Measurements from ENCODE around the gene CSNK1D.

The CSNK1D gene

DNA sequence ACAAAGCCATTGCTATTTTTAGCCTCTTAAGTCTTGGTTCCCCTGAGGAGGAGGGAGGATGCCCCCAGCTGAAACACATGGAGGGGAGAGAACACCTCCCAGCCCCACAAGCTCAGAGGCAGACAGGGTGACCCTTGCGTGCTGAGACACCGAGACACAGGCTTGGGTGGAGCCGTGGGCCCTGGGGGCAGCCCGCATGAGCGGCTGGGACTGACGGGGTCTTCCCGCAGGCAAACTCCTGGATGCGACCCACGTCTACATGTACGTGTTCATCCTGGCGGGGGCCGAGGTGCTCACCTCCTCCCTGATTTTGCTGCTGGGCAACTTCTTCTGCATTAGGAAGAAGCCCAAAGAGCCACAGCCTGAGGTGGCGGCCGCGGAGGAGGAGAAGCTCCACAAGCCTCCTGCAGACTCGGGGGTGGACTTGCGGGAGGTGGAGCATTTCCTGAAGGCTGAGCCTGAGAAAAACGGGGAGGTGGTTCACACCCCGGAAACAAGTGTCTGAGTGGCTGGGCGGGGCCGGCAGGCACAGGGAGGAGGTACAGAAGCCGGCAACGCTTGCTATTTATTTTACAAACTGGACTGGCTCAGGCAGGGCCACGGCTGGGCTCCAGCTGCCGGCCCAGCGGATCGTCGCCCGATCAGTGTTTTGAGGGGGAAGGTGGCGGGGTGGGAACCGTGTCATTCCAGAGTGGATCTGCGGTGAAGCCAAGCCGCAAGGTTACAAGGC is 34.9 kb downstream of the CSNK1D start:
- peak in 3 of 4 experiments; percentile 35 to 52 (median 46) for DNase-seq

- no peak for DNase-seq
Measured at GRCh38 chr17:82237746-82238471, 35.6 kb downstream of the CSNK1D start.

DNA sequence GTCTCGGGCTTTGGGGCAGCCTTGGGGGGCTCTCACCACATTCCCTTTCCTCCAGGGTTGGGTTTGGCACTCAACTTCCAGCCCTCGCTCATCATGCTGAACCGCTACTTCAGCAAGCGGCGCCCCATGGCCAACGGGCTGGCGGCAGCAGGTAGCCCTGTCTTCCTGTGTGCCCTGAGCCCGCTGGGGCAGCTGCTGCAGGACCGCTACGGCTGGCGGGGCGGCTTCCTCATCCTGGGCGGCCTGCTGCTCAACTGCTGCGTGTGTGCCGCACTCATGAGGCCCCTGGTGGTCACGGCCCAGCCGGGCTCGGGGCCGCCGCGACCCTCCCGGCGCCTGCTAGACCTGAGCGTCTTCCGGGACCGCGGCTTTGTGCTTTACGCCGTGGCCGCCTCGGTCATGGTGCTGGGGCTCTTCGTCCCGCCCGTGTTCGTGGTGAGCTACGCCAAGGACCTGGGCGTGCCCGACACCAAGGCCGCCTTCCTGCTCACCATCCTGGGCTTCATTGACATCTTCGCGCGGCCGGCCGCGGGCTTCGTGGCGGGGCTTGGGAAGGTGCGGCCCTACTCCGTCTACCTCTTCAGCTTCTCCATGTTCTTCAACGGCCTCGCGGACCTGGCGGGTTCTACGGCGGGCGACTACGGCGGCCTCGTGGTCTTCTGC is 36.3 kb downstream of the CSNK1D start:
- DNase-seq, result no peak

GRCh38 chr17:82236142-82236971 is 37.1 kb downstream of the CSNK1D start:
- peak; percentile 34 to 51 (median 46) for DNase-seq

GRCh38 chr17:82235775-82236141 is 37.7 kb downstream of the CSNK1D start:
- DNase-seq, result no peak

DNA sequence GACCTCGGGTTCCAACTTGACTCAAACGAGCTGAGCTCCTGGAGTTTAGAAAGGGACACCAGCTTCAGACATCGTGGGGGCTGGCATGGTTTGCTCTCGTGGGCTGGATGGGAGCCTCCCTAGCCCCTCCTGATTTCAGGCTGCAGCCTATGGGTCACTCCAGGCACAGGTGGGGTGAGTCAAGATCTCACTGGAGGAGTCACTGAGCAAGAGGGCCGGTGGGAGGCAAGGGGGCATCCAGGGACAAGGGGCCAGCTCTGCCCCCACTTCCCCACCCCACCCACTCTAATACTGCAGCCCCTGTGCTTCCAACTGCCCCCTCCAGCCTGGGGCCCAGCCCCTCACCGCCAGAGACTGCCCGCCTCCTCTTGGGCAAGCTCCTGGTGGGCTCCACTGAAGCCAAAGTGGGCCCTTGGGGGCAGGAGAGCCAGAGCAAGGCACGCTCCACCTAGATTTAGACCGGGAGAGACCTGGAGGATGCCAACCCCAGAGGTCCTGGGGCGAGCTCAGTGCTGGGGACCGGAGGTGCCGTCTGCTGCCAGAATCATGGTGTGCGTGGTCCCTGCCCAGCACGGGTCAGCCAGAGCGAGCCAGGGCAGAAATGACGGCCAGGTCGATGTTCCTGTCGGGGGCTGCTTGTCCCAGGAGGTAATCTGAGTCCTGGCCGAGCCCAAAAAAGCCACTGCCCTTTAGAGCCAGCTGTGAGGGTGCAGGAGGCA is 38.3 kb downstream of the CSNK1D start:
- DNase-seq, result no peak

- DNase-seq, result no peak
Measured at GRCh38 chr17:82234211-82235055, 39.1 kb downstream of the CSNK1D start.

DNA sequence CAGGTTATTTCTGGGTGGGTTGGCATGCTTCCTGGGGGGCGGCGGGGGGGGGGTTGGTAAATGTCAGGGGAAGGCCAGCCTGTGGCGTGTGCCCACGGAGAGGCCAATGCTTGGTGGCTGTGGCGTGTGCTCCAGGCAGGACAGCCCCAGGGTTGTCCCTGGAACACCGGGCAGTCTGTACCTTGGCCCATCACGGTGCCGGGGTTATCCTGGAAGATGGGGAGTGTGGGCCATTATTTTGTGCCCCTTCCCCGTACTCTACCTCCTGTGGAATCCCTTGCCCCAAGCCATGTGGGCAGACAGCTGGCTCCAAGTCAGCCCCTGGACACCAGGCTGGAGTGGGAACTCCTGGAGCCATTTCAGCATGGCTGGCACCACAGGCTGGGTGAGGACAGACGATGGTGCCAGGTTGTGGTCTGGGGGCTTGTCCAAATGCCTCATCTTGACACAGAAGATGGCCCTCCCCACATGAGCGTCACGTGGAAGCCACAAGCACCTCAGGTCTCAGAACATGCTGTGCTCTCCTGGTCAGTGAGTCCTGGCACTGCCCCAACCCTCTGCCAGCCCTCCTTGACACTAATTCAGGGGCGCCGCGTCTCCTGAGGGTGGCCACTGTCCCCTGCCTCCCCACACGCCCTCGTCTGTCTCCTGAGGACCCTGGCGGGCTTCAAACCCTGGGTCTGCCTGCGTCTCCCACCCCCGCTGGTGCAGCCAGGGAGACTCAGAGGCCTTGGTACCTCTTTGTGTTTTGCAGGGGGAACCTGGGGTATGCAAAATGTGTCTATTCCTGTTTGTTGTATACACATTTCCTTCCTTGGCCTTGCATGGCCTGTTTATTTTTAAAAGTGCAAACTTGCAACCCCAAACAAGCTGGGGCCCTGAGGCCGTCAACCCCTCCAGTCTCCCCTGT is 40.4 kb downstream of the CSNK1D start:
- no peak for DNase-seq

DNA sequence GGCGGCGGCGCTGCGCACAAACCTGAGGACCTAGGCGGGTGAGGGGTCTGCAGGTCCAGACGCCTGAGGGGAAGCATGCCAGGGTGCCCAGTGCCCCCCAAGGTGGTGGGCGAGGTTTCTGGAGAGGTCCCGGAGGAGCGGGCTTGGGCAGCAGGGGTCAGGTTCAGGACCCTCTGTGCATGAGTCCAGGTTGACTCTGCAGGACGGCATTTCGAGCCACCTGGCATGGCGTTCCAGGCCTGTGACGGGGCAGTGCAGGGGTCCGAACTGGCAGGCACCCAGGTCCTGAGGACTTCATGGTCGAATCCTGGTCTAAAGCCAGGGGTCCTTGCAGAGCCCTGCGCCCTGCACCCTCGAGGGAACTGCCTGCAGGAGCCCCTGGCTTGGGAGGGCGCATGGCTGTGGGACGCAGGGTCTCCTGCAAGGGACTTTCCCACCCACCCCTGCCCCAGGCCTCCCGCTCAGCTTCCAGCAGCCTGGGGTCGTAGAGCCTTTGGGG is 41.1 kb downstream of the CSNK1D start:
- DNase-seq, result no peak

- no peak for DNase-seq
Measured at GRCh38 chr17:82231562-82232321, 41.8 kb downstream of the CSNK1D start.

- no peak for DNase-seq
Measured at GRCh38 chr17:82231312-82231561, 42.3 kb downstream of the CSNK1D start.

DNA sequence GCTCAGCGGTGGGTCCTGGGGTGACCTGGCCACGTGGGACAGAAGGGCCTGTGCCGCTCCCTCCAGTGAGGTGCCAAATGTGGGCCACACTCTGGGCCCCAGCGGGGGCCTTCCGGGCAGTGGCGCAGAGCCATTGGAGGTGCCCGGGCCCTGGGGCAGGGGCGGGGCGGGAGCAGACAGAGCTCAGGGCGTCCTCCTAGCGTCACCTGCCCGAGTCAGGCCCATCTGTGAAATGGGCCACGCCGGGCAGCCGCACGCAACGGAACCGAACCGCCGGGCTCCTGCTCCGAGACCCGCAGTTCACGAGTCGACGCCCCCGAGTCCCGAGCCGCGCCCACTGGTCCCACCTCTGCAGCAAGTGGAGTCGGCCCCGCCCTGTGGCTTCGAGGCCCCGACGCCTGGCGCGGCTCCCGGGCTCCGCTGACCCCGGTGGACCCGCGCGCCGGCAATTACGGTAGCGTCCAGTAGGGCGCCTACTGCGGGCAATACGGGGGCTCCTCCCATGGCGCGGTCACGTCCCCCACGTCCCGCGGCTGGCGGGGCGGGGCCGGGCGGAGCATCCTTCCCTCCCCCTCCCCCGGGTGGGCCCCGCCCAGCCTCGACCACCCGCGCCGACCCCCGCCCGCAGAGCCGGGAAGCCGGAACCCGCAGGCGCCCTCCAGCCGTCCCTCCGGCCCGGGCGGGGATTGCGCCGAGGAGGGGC is 42.7 kb downstream of the CSNK1D start:
- peak in 1 of 4 experiments; percentile 33 for DNase-seq

DNA sequence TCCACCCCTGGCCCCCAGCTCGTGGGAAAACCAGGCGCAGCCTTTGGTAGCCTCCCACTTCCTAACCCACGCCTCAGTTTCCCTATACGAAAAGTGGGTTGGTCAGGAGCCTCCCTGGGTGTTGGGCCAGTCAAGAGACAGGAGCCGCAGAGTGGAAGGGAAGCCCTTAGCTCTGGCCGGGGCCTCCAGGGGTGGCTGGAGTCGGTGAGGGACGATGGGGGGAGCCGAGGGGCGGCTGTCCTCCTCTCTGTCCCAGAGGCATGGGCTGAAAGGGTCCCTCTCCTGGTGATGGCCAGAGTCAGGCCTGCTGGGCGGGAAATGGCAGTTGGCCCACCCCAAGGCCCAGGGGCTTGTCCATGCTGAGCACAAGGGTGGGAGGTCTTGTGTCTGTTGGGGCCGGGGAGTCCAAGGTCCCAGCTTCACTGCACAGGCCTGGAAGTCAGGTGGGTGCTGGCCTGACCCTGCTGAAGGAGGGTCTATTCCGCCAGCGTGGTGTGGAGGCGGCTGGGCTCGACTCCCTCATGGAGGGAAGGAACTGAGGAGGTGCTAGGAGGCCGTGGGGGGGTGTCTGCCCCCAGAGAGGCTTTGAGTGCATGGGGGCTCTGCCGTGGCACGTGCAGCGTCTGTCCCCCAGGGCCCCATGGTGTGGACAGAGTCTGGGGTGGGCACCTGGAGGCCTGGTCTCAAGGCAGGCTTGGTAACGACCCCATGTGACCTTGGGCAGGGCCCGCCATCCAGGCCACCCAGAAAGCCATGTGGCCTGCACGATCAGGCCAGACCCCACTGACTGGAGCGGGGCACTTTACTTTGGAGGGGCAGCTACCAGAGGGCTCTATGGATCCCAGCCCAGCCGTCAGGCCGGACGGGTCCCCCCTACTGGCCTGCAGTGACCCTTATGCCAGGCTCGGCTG is 43.5 kb downstream of the CSNK1D start:
- DNase-seq, result no peak

GRCh38 chr17:82228842-82229697 is 44.4 kb downstream of the CSNK1D start, which contains the start of gene SLC16A3:
Gene SLC16A3, plus strand, starts transcription at chr17:82229042. Its CDS starts 6,967 bp downstream, at chr17:82236009.
- peak in 2 of 4 experiments; percentile 38 to 41 for DNase-seq

GRCh38 chr17:82228278-82228841 is 45.1 kb downstream of the CSNK1D start:
- peak in 3 of 4 experiments; percentile 28 to 43 (median 34) for DNase-seq

DNA sequence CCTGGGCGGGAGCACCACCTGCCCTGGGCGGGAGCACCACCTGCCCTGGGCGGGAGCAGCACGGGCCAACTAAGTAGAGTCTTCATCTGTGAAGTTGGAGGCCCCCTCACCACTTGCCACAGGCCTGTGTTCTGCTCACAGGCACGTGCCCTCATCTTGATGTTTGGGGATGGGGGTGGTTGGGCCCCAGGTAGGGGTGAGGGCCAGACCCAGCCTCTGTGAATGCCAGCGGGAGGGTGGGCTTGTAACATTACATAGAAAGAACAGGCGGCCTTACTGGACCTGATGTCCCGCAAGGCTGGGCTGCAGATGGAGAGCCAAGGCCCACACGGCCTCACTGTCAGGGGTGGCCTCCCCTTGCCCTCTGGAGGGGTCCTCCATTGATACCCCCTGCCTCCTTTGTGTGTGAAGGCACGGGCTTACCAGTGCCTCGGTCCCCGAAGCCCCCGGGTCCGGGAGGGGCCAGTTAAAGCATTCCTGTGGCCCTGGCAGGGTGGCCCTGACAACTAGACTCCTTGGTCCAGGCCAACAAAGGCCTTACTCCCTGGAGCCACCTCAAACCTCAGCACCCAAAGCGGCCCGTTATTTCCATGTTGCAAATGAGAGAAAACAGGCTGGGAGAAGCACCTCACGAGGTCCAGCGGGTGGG is 45.7 kb downstream of the CSNK1D start:
- DNase-seq, result no peak

All from activated CD4-positive, CD25-positive, alpha-beta regulatory T cell (primary cell).